OCI-LY1 (cell line): Measurements from ENCODE around the gene FRS3.

Experiments used
- H2AFZ ChIP-seq: fragments of 200-600 bp; sonication (generic), shearing (Covaris generic); 2 replicates; pipeline ENCODE4 v1.6.0; 2014; ENCODE audit warnings: antibody characterized with exemption, mild to moderate bottlenecking, low read length
- H3F3A ChIP-seq: fragments of 200-600 bp; sonication (generic), shearing (Covaris generic); 2 replicates; pipeline ENCODE4 v1.6.0; 2014; ENCODE audit warnings: mild to moderate bottlenecking, antibody characterized with exemption, low read length, moderate library complexity; ENCODE audit not compliant: insufficient read depth
- H3K27ac ChIP-seq: fragments of 200-600 bp; sonication (generic); 2 replicates; pipeline ENCODE4 v1.5.1; 2014; ENCODE audit warnings: low read length, mixed run types, mild to moderate bottlenecking, low read depth; ENCODE audit not compliant: poor library complexity, severe bottlenecking
- H3K27me3 ChIP-seq: fragments of 200-600 bp; sonication (generic); 2 replicates; pipeline ENCODE4 v1.6.0; 2014; ENCODE audit warnings: antibody characterized with exemption, mild to moderate bottlenecking, low read length, moderate library complexity; ENCODE audit not compliant: insufficient read depth
- H3K36me3 ChIP-seq: fragments of 200-600 bp; sonication (generic); 2 replicates; pipeline ENCODE4 v1.6.1; 2014; ENCODE audit warnings: mild to moderate bottlenecking, antibody characterized with exemption, low read length, moderate library complexity, mixed read lengths; ENCODE audit not compliant: insufficient read depth
- H3K4me1 ChIP-seq: fragments of 200-600 bp; sonication (generic); 2 replicates; pipeline ENCODE4 v1.5.1; 2014; ENCODE audit warnings: mild to moderate bottlenecking, low read length, moderate library complexity; ENCODE audit not compliant: insufficient read depth, severe bottlenecking
- H3K4me2 ChIP-seq: fragments of 200-600 bp; sonication (generic), shearing (Covaris generic); 2 replicates; pipeline ENCODE4 v1.6.1; 2014; ENCODE audit warnings: low read length
- H3K4me3 ChIP-seq: fragments of 200-600 bp; sonication (generic); 2 replicates; pipeline ENCODE4 v1.5.1; 2014; ENCODE audit warnings: low read length, low read depth, mild to moderate bottlenecking, mixed read lengths; ENCODE audit not compliant: poor library complexity, severe bottlenecking
- H3K79me2 ChIP-seq: fragments of 200-600 bp; shearing (Covaris generic); 2 replicates; pipeline ENCODE4 v1.6.1; 2016; ENCODE audit warnings: mixed run types, low read length, mixed read lengths; ENCODE audit not compliant: insufficient read depth
- H3K9ac ChIP-seq: fragments of 200-600 bp; sonication (generic), shearing (Covaris generic); 2 replicates; pipeline ENCODE4 v1.6.1; 2014; ENCODE audit warnings: mild to moderate bottlenecking, low read length, mixed read lengths
- H3K9me2 ChIP-seq: fragments of 200-600 bp; sonication (generic), shearing (Covaris generic); 2 replicates; pipeline ENCODE4 v1.6.1; 2014; ENCODE audit warnings: low read depth, mild to moderate bottlenecking, low read length, mixed read lengths
- H3K9me3 ChIP-seq: fragments of 200-600 bp; shearing (Covaris generic); 2 replicates; pipeline ENCODE4 v1.6.1; 2014; ENCODE audit warnings: low read length, mixed read lengths
- H4K20me1 ChIP-seq: fragments of 200-600 bp; sonication (generic), shearing (Covaris generic); 2 replicates; pipeline ENCODE4 v1.6.0; 2016; ENCODE audit warnings: mild to moderate bottlenecking, low read length; ENCODE audit not compliant: insufficient read depth
- CTCF ChIP-seq: fragments of 200-600 bp; sonication (generic), shearing (Covaris generic); IDR thresholded peaks from 2 replicates; pipeline ENCODE4 v1.5.1; 2017; ENCODE audit warnings: mild to moderate bottlenecking, antibody characterized with exemption, low read length, moderate library complexity, mixed read lengths
- EZH2 ChIP-seq: fragments of 200-600 bp; sonication (generic), shearing (Covaris generic); IDR thresholded peaks from 2 replicates; pipeline ENCODE4 v1.8.0; 2017; ENCODE audit warnings: borderline replicate concordance, mixed run types, mild to moderate bottlenecking, antibody characterized with exemption, low read length, moderate library complexity, mixed read lengths

The FRS3 gene

DNA sequence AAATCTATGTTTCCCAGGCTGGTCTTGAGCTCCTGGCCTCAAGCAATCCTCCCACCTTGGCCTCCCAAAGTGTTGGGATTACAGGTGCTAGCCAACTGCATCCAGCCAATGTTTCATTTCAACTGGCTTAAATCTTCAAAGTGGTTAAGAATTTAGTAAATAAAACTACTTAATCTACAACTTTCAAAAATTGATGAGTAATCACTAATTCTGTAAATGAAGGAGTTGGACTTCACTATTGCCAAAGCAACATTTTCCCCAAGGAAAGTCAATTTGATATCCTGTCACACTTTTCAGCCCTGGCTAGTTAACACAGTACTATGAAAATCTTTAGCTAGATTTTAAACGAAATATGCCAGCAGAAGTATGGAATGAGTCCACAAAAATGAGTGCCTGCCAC is 11.6 kb upstream of the FRS3 start:
- peaks cover 38% of the 10 kb centered on the region for H3K36me3 ChIP-seq
- H3K4me2 ChIP-seq, result no peak overlapping the region
- no peak overlapping the region for H3K4me3 ChIP-seq
- no peak overlapping the region for H3K9ac ChIP-seq
- H3K9me2 ChIP-seq, result no peaks in the 10 kb centered on the region
- no peak for TF ChIP-seq CTCF
- TF ChIP-seq EZH2, result no peak
- no peaks in the 10 kb centered on the region for H3F3A ChIP-seq
- H3K27ac ChIP-seq, result no peak overlapping the region
- peaks cover 10% of the 10 kb centered on the region for H3K79me2 ChIP-seq
- peaks cover 12% of the 10 kb centered on the region for H3K4me1 ChIP-seq
- H2AFZ ChIP-seq, result no peak overlapping the region
- no peaks in the 10 kb centered on the region for H4K20me1 ChIP-seq
- H3K9me3 ChIP-seq, result no peaks in the 10 kb centered on the region
- H3K27me3 ChIP-seq, result no peaks in the 10 kb centered on the region

DNA sequence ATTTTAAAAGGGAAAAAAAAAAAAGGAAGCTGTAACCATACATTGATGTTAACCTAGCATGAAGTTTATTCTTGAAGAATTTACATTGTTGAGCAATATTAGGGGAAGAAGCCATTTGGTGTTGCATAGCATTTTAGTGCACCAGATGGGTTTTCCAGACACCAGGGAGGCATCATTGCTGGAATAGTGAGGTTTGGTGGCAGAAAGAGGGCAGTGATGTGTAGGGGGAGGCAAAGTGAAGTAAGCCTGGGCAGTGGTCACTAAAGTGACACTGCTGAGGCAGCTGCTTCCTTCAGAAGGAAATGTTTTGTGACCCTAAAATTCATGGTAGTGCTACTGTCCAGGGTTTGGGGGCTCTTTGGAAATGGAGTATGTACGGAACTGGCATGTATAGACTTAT is 10.3 kb upstream of the FRS3 start:
- Histone ChIP-seq H3K9ac (no peak overlapping the region), H3K79me2 (peaks cover 10% of the 10 kb centered on the region), H4K20me1 (no peaks in the 10 kb centered on the region), H3K36me3 (peaks cover 37% of the 10 kb centered on the region), H3K27ac (no peak overlapping the region), H3K27me3 (no peaks in the 10 kb centered on the region), H2AFZ (no peak overlapping the region), H3K4me2 (no peak overlapping the region), H3K4me1 (peaks cover 18% of the 10 kb centered on the region), H3K9me3 (no peaks in the 10 kb centered on the region), H3F3A (no peaks in the 10 kb centered on the region), H3K4me3 (no peak overlapping the region), H3K9me2 (no peaks in the 10 kb centered on the region)
- TF ChIP-seq EZH2 (no peak), CTCF (no peak)

DNA sequence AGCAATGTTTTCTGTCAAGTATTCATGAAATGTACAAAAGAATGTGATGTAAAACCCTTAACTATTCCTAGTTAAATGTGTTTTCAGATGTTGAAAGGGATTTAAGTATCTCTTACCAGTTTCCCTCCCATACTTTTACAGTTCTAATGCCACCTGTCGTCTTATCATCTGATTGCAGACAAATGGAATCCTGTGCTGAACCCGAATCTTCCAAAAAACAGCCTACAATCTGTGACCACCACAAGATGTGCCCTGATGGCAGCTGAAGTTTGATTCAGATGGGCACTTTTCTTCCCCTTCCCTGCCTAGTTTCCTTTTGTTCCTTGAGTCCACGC is 9.7 kb upstream of the FRS3 start:
- Histone ChIP-seq H3K4me1 (peaks cover 18% of the 10 kb centered on the region), H3K27ac (no peak overlapping the region), H3K9ac (no peak overlapping the region), H2AFZ (no peak overlapping the region), H3K79me2 (peaks cover 10% of the 10 kb centered on the region), H3K9me2 (no peaks in the 10 kb centered on the region), H3F3A (no peaks in the 10 kb centered on the region), H3K9me3 (no peaks in the 10 kb centered on the region), H4K20me1 (no peaks in the 10 kb centered on the region), H3K4me3 (no peak overlapping the region), H3K4me2 (no peak overlapping the region), H3K36me3 (peaks cover 37% of the 10 kb centered on the region), H3K27me3 (no peaks in the 10 kb centered on the region)
- TF ChIP-seq EZH2, result no peak
- no peak for TF ChIP-seq CTCF
